H1 (cell line): ENCODE results near the gene KIDINS220. TPM values are rescaled to one million over a fixed set of nuclear protein-coding genes. Genes with fewer than 3 reads are reported as not detected.

Experiments
- CTCF ChIA-PET: fragments of 300-600 bp; sonication (Branson Sonifier 250); formaldehyde crosslinking; loops from one replicate; lab custom pipeline; 2021; ENCODE audit not compliant: partially characterized antibody; lab: Charles Lee
- POLR2A ChIA-PET: fragments of 300-600 bp; sonication (Branson Sonifier 250); formaldehyde crosslinking; loops from one replicate; lab custom pipeline; 2021; ENCODE audit warnings: inconsistent platforms; ENCODE audit not compliant: partially characterized antibody; lab: Charles Lee
- DNase-seq, 2 experiments: peaks; one replicate each; pipeline versions ENCODE4 v3.0.0 to v3.0.0-alpha.2; 2010 to 2022; ENCODE audit warnings: low spot score in 2 of 2, low read depth in 1 of 2, mixed read lengths in 1 of 2
- FAIRE-seq: peaks from 2 replicates; lab custom pipeline; 2011; peaks lifted over from hg19 to GRCh38; lab: Jason Lieb, UNC
- H2AFZ ChIP-seq: 2 replicates; pipeline ENCODE4 v1.8.1; 2012; ENCODE audit warnings: low read length, inconsistent platforms
- H2AK5ac ChIP-seq: 2 replicates; pipeline ENCODE4 v1.6.1; 2013; ENCODE audit warnings: low read depth, low read length
- H2BK120ac ChIP-seq: replicated peaks from 2 replicates; pipeline ENCODE3; 2013; ENCODE audit warnings: low read depth, low read length, inconsistent platforms
- H2BK12ac ChIP-seq: 2 replicates; pipeline ENCODE4 v1.6.1; 2013; ENCODE audit warnings: low read depth, low read length
- H2BK15ac ChIP-seq: 2 replicates; pipeline ENCODE4 v1.6.1; 2013; ENCODE audit warnings: low read length
- H2BK20ac ChIP-seq: 2 replicates; pipeline ENCODE4 v1.6.1; 2013; ENCODE audit warnings: low read length
- H2BK5ac ChIP-seq: 2 replicates; pipeline ENCODE4 v1.6.1; 2013; ENCODE audit warnings: low read depth, low read length
- H3K14ac ChIP-seq: 2 replicates; pipeline ENCODE4 v1.6.1; 2013; ENCODE audit warnings: inconsistent platforms; ENCODE audit not compliant: insufficient read length
- H3K18ac ChIP-seq: 2 replicates; pipeline ENCODE4 v1.6.1; 2013; ENCODE audit warnings: low read length; ENCODE audit errors: extremely low read depth
- H3K23ac ChIP-seq: 2 replicates; pipeline ENCODE4 v1.6.1; 2013; ENCODE audit warnings: inconsistent platforms; ENCODE audit not compliant: insufficient read length
- H3K23me2 ChIP-seq: 2 replicates; pipeline ENCODE4 v1.6.1; 2013; ENCODE audit warnings: low read depth, low read length
- H3K27ac ChIP-seq: 2 replicates; pipeline ENCODE4 v1.6.1; 2011; ENCODE audit warnings: low read depth, low read length, inconsistent platforms
- H3K27me3 ChIP-seq, 4 experiments: replicated peaks in 1 of 4; 1 replicate in 1 of 4; 2 replicates in 3 of 4; pipeline versions ENCODE4 v1.6.1 to v1.8.1; 2011 to 2013; ENCODE audit warnings: low read length in 3 of 4, mild to moderate bottlenecking in 3 of 4, inconsistent platforms in 2 of 4, mixed read lengths in 2 of 4, moderate library complexity in 1 of 4; ENCODE audit not compliant: control insufficient read depth in 3 of 4, insufficient read depth in 3 of 4; ENCODE audit errors: extremely low read depth in 1 of 4
- H3K36me3 ChIP-seq, 4 experiments: 2 replicates each; pipeline versions ENCODE4 v1.6.1 to v1.8.1; 2011 to 2013; ENCODE audit warnings: mild to moderate bottlenecking in 4 of 4, low read length in 3 of 4, moderate library complexity in 2 of 4, control low read depth in 1 of 4, inconsistent platforms in 1 of 4; ENCODE audit not compliant: insufficient read depth in 4 of 4, control insufficient read depth in 2 of 4
- H3K4ac ChIP-seq: replicated peaks from 2 replicates; pipeline ENCODE3; 2013; ENCODE audit warnings: low read length, low read depth, mixed read lengths, inconsistent platforms; ENCODE audit not compliant: insufficient read length
- H3K4me1 ChIP-seq, 4 experiments: replicated peaks in 1 of 4; 1 replicate in 1 of 4; 2 replicates in 3 of 4; pipeline versions ENCODE4 v1.6.1 to v1.8.1; 2011 to 2013; ENCODE audit warnings: low read length in 3 of 4, inconsistent platforms in 2 of 4, mixed read lengths in 1 of 4; ENCODE audit not compliant: insufficient read depth in 4 of 4, control insufficient read depth in 3 of 4
- H3K4me2 ChIP-seq, 2 experiments: 2 replicates each; pipeline versions ENCODE4 v1.6.1 to v1.8.1; 2011 to 2013; ENCODE audit warnings: low read depth in 2 of 2, low read length in 2 of 2, control low read depth in 1 of 2, inconsistent platforms in 1 of 2, mild to moderate bottlenecking in 1 of 2; ENCODE audit not compliant: insufficient read depth in 1 of 2
- H3K4me3 ChIP-seq, 4 experiments: fragments of 200-600, 300-600 bp in 1 of 4; sonication (generic), shearing (Covaris generic), sonication (Bioruptor Twin) in 1 of 4; 2 replicates each; pipeline versions ENCODE4 v1.5.1 to v1.8.1; 2011 to 2016; ENCODE audit warnings: low read length in 4 of 4, low read depth in 3 of 4, control low read depth in 2 of 4, inconsistent platforms in 2 of 4, mild to moderate bottlenecking in 2 of 4, mixed read lengths in 1 of 4, moderate library complexity in 1 of 4; ENCODE audit not compliant: insufficient read depth in 2 of 4; ENCODE audit errors: extremely low read depth in 1 of 4
- H3K56ac ChIP-seq: replicated peaks from 2 replicates; pipeline ENCODE3; 2013; ENCODE audit warnings: low read depth, mild to moderate bottlenecking, mixed read lengths, low read length, inconsistent platforms; ENCODE audit not compliant: insufficient read length
- H3K79me1 ChIP-seq: 2 replicates; pipeline ENCODE4 v1.6.1; 2013; ENCODE audit warnings: low read depth, low read length, control low read depth
- H3K79me2 ChIP-seq, 2 experiments: 2 replicates each; pipeline versions ENCODE4 v1.6.1 to v1.8.1; 2012 to 2013; ENCODE audit warnings: low read length in 2 of 2, mild to moderate bottlenecking in 2 of 2, inconsistent platforms in 1 of 2; ENCODE audit not compliant: insufficient read depth in 2 of 2, control insufficient read depth in 1 of 2
- H3K9ac ChIP-seq, 4 experiments: replicated peaks in 1 of 4; 1 replicate in 1 of 4; 2 replicates in 3 of 4; pipeline versions ENCODE4 v1.6.1 to v1.8.1; 2011 to 2013; ENCODE audit warnings: low read depth in 3 of 4, low read length in 3 of 4, control low read depth in 2 of 4, mild to moderate bottlenecking in 2 of 4, moderate library complexity in 2 of 4, inconsistent platforms in 1 of 4; ENCODE audit errors: extremely low read depth in 1 of 4
- H3K9me3 ChIP-seq, 2 experiments: 2 replicates each; pipeline versions ENCODE4 v1.6.1 to v1.8.1; 2012 to 2013; ENCODE audit warnings: mild to moderate bottlenecking in 2 of 2, moderate library complexity in 2 of 2, control low read depth in 1 of 2, inconsistent platforms in 1 of 2, low read depth in 1 of 2, low read length in 1 of 2, mixed read lengths in 1 of 2; ENCODE audit not compliant: insufficient read depth in 2 of 2
- H4K20me1 ChIP-seq, 2 experiments: replicated peaks in 1 of 2; 2 replicates each; pipeline versions ENCODE3 to v1.8.1; 2011 to 2013; ENCODE audit warnings: inconsistent platforms in 2 of 2, low read length in 2 of 2, mild to moderate bottlenecking in 1 of 2; ENCODE audit not compliant: insufficient read depth in 2 of 2, control insufficient read depth in 1 of 2
- H4K5ac ChIP-seq: 2 replicates; pipeline ENCODE4 v1.6.1; 2013; ENCODE audit warnings: low read length, low read depth, mixed read lengths, inconsistent platforms; ENCODE audit not compliant: insufficient read length
- H4K8ac ChIP-seq: 2 replicates; pipeline ENCODE4 v1.8.0; 2013; ENCODE audit warnings: mild to moderate bottlenecking, moderate library complexity, low read length, inconsistent platforms; ENCODE audit not compliant: insufficient read depth; ENCODE audit errors: extremely low read depth
- H4K91ac ChIP-seq: replicated peaks from 2 replicates; pipeline ENCODE3; 2013; ENCODE audit warnings: low read length, mixed read lengths, inconsistent platforms; ENCODE audit not compliant: insufficient read length
- BACH1 ChIP-seq: IDR thresholded peaks from 2 replicates; pipeline ENCODE4 v1.6.1; 2012; ENCODE audit warnings: low read length, improper control_type of control experiment
- FOSL1 ChIP-seq: IDR thresholded peaks from 2 replicates; pipeline ENCODE4 v1.6.1; 2011; ENCODE audit warnings: mild to moderate bottlenecking, low read depth, low read length, moderate library complexity; ENCODE audit not compliant: insufficient read depth
- GTF2F1 ChIP-seq: IDR thresholded peaks from 2 replicates; pipeline ENCODE4 v1.6.1; 2012; ENCODE audit warnings: low read depth, low read length, improper control_type of control experiment, borderline replicate concordance
- SIN3A ChIP-seq, 2 experiments: IDR thresholded peaks in 1 of 2; conservative IDR thresholded peaks in 1 of 2; 2 replicates each; pipeline ENCODE4 v1.6.1; 2011 to 2012; ENCODE audit warnings: low read length in 2 of 2, improper control_type of control experiment in 1 of 2, low read depth in 1 of 2, mild to moderate bottlenecking in 1 of 2
- SP2 ChIP-seq: IDR thresholded peaks from 2 replicates; pipeline ENCODE4 v1.6.1; 2012; ENCODE audit warnings: mild to moderate bottlenecking, low read length, inconsistent platforms
- TCF12 ChIP-seq: IDR thresholded peaks from 2 replicates; pipeline ENCODE4 v1.6.1; 2011; ENCODE audit warnings: low read depth, mild to moderate bottlenecking, low read length
- WGBS, 2 experiments: shearing (Covaris generic) in 1 of 2; methylation state at CpG; one replicate each; pipeline versions ENCODE4 v1.1.6 to v1.1.7; 2013 to 2015; ENCODE audit warnings: low lambda C conversion rate in 2 of 2, mixed read lengths in 2 of 2, inconsistent platforms in 1 of 2, low coverage in 1 of 2, missing lambda C conversion rate in 1 of 2; ENCODE audit not compliant: insufficient replicate concordance in 2 of 2, insufficient coverage in 1 of 2, insufficient read length in 1 of 2; ENCODE audit errors: extremely low coverage in 1 of 2, missing lambda C conversion rate in 1 of 2; 5-methylcytosine and 5-hydroxymethylcytosine counted together
- polyA plus RNA-seq, 7 experiments: library from polyadenylated mRNA; depleted of rRNA in 3 of 7; stranded (reverse) in 5 of 7; unstranded in 2 of 7; fragments of >200 nt in 5 of 7; fragments of 200-250 nt in 2 of 7; gene quantifications; 1 replicate in 5 of 7; 2 replicates in 1 of 7; 4 replicates in 1 of 7; pipeline versions ENCODE4 v1.2.1 to v1.2.3, GENCODE V29; 2011 to 2013; ENCODE audit warnings: missing spikeins in 2 of 7, mixed read lengths in 2 of 7
- total RNA-seq: library from RNA; stranded (reverse); fragmentation: NEBNext Ultra II Directional; extraction: Animal tissue kit (Norgen Biotek cat#: 25700); gene quantifications from 2 replicates; pipeline ENCODE4 v1.2.1, GENCODE V29; 2021

KIDINS220 gene
- total and polyA plus RNA-seq, 2 of the 8 experiments (the other 6 are each of a cell fraction or from before 2014, with no cell fraction given): 21.2 to 27.1 TPM

DNA sequence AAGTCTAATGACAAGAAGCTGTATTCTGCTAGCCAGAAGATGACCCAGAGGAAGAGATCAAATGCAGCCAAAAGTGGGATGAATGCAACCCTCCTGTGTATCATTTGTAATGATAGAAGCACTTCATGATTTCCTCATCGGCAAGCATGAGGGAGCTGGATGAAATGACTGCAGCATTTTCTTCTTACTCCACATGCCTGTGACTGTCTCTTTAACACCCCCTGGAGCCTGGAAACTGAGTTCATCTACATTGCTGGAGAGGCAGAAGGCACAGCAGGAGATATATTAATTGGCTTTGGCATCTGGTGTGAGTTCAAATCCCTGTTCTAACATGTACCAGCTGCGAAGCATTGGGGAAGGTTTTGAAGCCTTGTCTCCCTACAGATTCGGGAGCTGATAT, 117.9 kb downstream of the KIDINS220 start:
- Histone ChIP-seq H3K4ac (no peak overlapping the region), H3K9me3 (no peaks in the 10 kb centered on the region), H2BK5ac (no peak overlapping the region), H2BK120ac (no peak overlapping the region), H3K56ac (no peak overlapping the region), H4K5ac (no peak overlapping the region), H2BK12ac (no peak overlapping the region), H3K14ac (no peak overlapping the region), H3K4me2 (no peak overlapping the region), H4K20me1 (no peaks in the 10 kb centered on the region), H3K9ac (no peak overlapping the region), H4K8ac (no peak overlapping the region), H2BK20ac (no peak overlapping the region), H3K4me3 (no peak overlapping the region), H3K36me3 (no peaks in the 10 kb centered on the region), H3K79me1 (no peaks in the 10 kb centered on the region), H3K23me2 (peaks cover 1% of the 10 kb centered on the region; the same call in 1 of the 2 replicates), H3K18ac (no peak overlapping the region), H4K91ac (no peak overlapping the region), H3K23ac (no peak overlapping the region), H3K27me3 (no peaks in the 10 kb centered on the region), H2BK15ac (no peak overlapping the region), H3K4me1 (no peaks in the 10 kb centered on the region), H3K79me2 (no peaks in the 10 kb centered on the region), H3K27ac (no peak overlapping the region), H2AFZ (no peak overlapping the region), H2AK5ac (no peak overlapping the region)
- POLR2A ChIA-PET: no interaction called here
- CTCF ChIA-PET: interaction anchor here (0.6 to 1.1 kb wide), 4 partner anchors 27 to 1144 kb away, joined by 3 read pairs; no protein-coding TSS in a partner anchor
- no peak for DNase-seq
- WGBS, 2 experiments: 86% methylated on average over 3 of the region's 3 CpGs; no CpG with 5 or more reads in 1 of the 2 experiments
- FAIRE-seq: no peak
- TF ChIP-seq FOSL1 (no peak), SP2 (no peak), TCF12 (no peak), GTF2F1 (no peak), SIN3A (conservative IDR thresholded peaks at IDR 0.05 in 1 of 2, IDR thresholded peaks at IDR 0.05 in 1 of 2; ENCODE audit: low read depth in 1 of 2, low read length in 2 of 2) (no peak), BACH1 (no peak)
